HUES6 (cell line): Measurements from ENCODE around the gene HACD1.
A peak's percentile ranks its signal among the peaks of the same experiment; 100 is the strongest.

Source experiments
- H3K27ac ChIP-seq: 2 replicates; pipeline ENCODE4 v1.7.0; 2013; ENCODE audit warnings: low read depth, mild to moderate bottlenecking, low read length, inconsistent platforms
- H3K27me3 ChIP-seq: 2 replicates; pipeline ENCODE4 v1.6.1; 2013; ENCODE audit warnings: low read length; ENCODE audit not compliant: control insufficient read depth, insufficient read depth
- H3K36me3 ChIP-seq: 2 replicates; pipeline ENCODE4 v1.6.1; 2013; ENCODE audit warnings: low read length; ENCODE audit not compliant: control insufficient read depth, insufficient read depth
- H3K4me1 ChIP-seq: 2 replicates; pipeline ENCODE4 v1.6.1; 2013; ENCODE audit warnings: low read length; ENCODE audit not compliant: control insufficient read depth, insufficient read depth
- H3K4me3 ChIP-seq: 2 replicates; pipeline ENCODE4 v1.5.1; 2013; ENCODE audit warnings: low read depth, low read length
- H3K9ac ChIP-seq: one replicate; pipeline ENCODE4 v1.6.1; 2013; ENCODE audit warnings: mild to moderate bottlenecking, low read length
- H3K9me3 ChIP-seq: 2 replicates; pipeline ENCODE4 v1.6.1; 2013; ENCODE audit warnings: low read depth, low read length; ENCODE audit not compliant: control insufficient read depth, insufficient read depth

The HACD1 gene

GRCh38 chr10:17617031-17617911 is at the start of gene HACD1:
HACD1 (minus strand) TSS chr10:17617374; CDS start chr10:17617339, 35 bp downstream.
- Histone ChIP-seq H3K27me3 (no peaks in the 10 kb centered on the region), H3K36me3 (no peaks in the 10 kb centered on the region; the same call in 1 of the 2 replicates), H3K9me3 (no peaks in the 10 kb centered on the region), H3K9ac (peak within 1 kb of the TSS; percentile 93), H3K4me3 (peak within 1 kb of the TSS; percentile 91), H3K27ac (peak within 1 kb of the TSS; percentile 96; the same call in 1 of the 2 replicates), H3K4me1 (no peaks in the 10 kb centered on the region)

- peaks cover 15% of the 10 kb centered on the region for H3K4me1 ChIP-seq
- no peaks in the 10 kb centered on the region for H3K9me3 ChIP-seq
- H3K27ac ChIP-seq = no peak overlapping the region
- H3K9ac ChIP-seq = no peak overlapping the region
- H3K36me3 ChIP-seq = peaks cover 10% of the 10 kb centered on the region; the same call in 1 of the 2 replicates
- no peaks in the 10 kb centered on the region for H3K27me3 ChIP-seq
- no peak overlapping the region for H3K4me3 ChIP-seq
Observed at GRCh38 chr10:17665747-17666146, 48.6 kb upstream of the HACD1 start.

DNA sequence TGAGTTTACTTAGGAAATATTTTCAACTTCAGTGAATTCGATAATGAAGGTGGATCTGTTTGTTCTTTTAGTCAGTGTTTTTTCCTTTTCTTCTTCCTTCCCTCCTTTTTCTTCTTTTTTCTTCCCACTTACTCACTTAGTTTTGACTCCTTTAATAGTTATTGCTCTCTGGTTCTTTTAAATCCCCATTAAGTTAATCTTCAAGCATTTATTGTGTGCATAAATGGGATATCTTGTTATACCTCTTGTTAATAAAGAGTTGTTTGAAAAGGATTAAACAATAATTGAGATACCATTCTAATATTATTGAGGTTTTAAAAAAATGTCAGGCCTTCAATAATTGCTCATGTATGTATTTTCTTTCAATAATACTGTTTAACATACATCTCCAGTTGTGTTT is 46.3 kb upstream of the HACD1 start:
- H3K36me3 ChIP-seq = peaks cover 10% of the 10 kb centered on the region; the same call in 1 of the 2 replicates
- H3K4me1 ChIP-seq = peaks cover 5% of the 10 kb centered on the region; the same call in 1 of the 2 replicates
- no peak overlapping the region for H3K27ac ChIP-seq
- 0 out of 2 replicates have a peak, but pooled peaks cover 1% of the 10 kb centered on the region for H3K9me3 ChIP-seq
- H3K9ac ChIP-seq = no peak overlapping the region
- H3K27me3 ChIP-seq = no peaks in the 10 kb centered on the region
- no peak overlapping the region for H3K4me3 ChIP-seq

GRCh38 chr10:17662193-17663138 is 45.3 kb upstream of the HACD1 start:
- 0 out of 2 replicates have a peak, but pooled peaks cover 4% of the 10 kb centered on the region for H3K9me3 ChIP-seq
- H3K9ac ChIP-seq = no peak overlapping the region
- H3K27ac ChIP-seq = no peak overlapping the region
- peaks cover 5% of the 10 kb centered on the region; the same call in 1 of the 2 replicates for H3K4me1 ChIP-seq
- no peaks in the 10 kb centered on the region for H3K27me3 ChIP-seq
- peaks cover 10% of the 10 kb centered on the region; the same call in 1 of the 2 replicates for H3K36me3 ChIP-seq
- no peak overlapping the region for H3K4me3 ChIP-seq

- H3K9ac ChIP-seq = no peak overlapping the region
- peaks cover 8% of the 10 kb centered on the region for H3K9me3 ChIP-seq
- peaks cover 10% of the 10 kb centered on the region; the same call in 1 of the 2 replicates for H3K36me3 ChIP-seq
- no peak overlapping the region for H3K27ac ChIP-seq
- H3K27me3 ChIP-seq = no peaks in the 10 kb centered on the region
- peaks cover 5% of the 10 kb centered on the region; the same call in 1 of the 2 replicates for H3K4me1 ChIP-seq
- H3K4me3 ChIP-seq = no peak overlapping the region
Observed at GRCh38 chr10:17661510-17661909, 44.3 kb upstream of the HACD1 start.

GRCh38 chr10:17660921-17661320 is 43.7 kb upstream of the HACD1 start:
- H3K4me3 ChIP-seq = no peak overlapping the region
- no peak overlapping the region for H3K9ac ChIP-seq
- peaks cover 10% of the 10 kb centered on the region; the same call in 1 of the 2 replicates for H3K36me3 ChIP-seq
- H3K4me1 ChIP-seq = peaks cover 3% of the 10 kb centered on the region; the same call in 1 of the 2 replicates
- no peaks in the 10 kb centered on the region for H3K27me3 ChIP-seq
- no peak overlapping the region for H3K27ac ChIP-seq
- H3K9me3 ChIP-seq = peaks cover 13% of the 10 kb centered on the region

- no peak overlapping the region for H3K9ac ChIP-seq
- peaks cover 24% of the 10 kb centered on the region for H3K9me3 ChIP-seq
- peaks cover 10% of the 10 kb centered on the region; the same call in 1 of the 2 replicates for H3K36me3 ChIP-seq
- no peak overlapping the region for H3K27ac ChIP-seq
- no peak overlapping the region for H3K4me3 ChIP-seq
- no peaks in the 10 kb centered on the region for H3K27me3 ChIP-seq
- H3K4me1 ChIP-seq = no peaks in the 10 kb centered on the region
Observed at GRCh38 chr10:17659365-17659764, 42.2 kb upstream of the HACD1 start.

DNA sequence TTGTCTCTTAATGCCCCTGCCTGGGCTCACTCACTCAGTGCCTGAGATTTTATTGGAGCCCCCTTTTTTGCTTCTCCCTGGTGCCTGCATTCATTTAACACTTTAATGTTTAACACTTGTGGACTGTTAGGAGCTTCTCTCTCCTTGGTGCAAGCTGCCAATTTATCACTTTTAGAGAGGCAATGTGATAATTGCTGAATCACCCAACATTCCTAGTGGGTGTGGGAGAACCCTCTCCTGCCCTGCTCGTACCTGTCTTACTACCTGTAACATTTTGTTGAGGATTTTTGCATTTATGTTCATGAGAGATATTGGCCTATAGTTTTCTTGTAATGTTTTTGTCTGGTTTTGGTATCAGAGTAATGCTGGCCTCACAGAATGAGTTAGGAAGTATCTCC is 39.9 kb upstream of the HACD1 start:
- H3K36me3 ChIP-seq = peaks cover 11% of the 10 kb centered on the region; the same call in 1 of the 2 replicates
- no peaks in the 10 kb centered on the region for H3K4me1 ChIP-seq
- no peaks in the 10 kb centered on the region for H3K27me3 ChIP-seq
- no peak overlapping the region for H3K27ac ChIP-seq
- H3K4me3 ChIP-seq = no peak overlapping the region
- peaks cover 36% of the 10 kb centered on the region for H3K9me3 ChIP-seq
- H3K9ac ChIP-seq = no peak overlapping the region

DNA sequence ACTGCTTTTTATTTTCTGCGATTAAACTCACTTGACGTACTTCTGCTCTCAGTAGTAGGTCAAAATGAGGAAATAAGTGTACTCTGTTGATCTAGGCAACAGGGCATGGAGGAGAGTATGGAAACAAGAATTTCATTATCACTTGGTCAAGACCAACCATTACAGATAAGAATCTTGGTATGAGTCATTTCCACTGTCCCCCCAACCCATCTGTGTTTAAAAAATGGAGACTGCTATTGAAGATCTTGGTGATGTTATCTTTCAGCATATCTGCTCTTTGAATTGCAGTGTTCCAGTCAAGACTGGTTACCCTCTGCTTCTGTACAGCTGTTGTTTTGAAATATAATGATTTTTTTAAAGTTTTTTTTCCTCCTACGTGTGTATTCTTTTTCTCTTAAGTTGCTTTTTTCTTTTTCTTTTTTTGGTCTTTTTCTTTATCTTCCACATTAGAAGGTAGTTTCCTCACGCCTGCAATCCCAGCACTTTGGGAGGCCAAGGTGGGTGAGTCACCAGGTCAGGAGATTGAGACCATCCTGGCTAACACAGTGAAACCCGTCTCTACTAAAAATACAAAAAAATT is 38.5 kb upstream of the HACD1 start:
- H3K27ac ChIP-seq = no peak overlapping the region
- peaks cover 7% of the 10 kb centered on the region; the same call in 1 of the 2 replicates for H3K36me3 ChIP-seq
- H3K4me3 ChIP-seq = no peak overlapping the region
- peaks cover 3% of the 10 kb centered on the region; the same call in 1 of the 2 replicates for H3K4me1 ChIP-seq
- H3K27me3 ChIP-seq = no peaks in the 10 kb centered on the region
- H3K9me3 ChIP-seq = peaks cover 36% of the 10 kb centered on the region
- no peak overlapping the region for H3K9ac ChIP-seq

- peaks cover 36% of the 10 kb centered on the region for H3K9me3 ChIP-seq
- no peak overlapping the region for H3K4me3 ChIP-seq
- H3K36me3 ChIP-seq = peaks cover 7% of the 10 kb centered on the region; the same call in 1 of the 2 replicates
- H3K27me3 ChIP-seq = no peaks in the 10 kb centered on the region
- peaks cover 8% of the 10 kb centered on the region for H3K4me1 ChIP-seq
- no peak overlapping the region for H3K27ac ChIP-seq
- H3K9ac ChIP-seq = no peak overlapping the region
Observed at GRCh38 chr10:17655009-17655408, 37.8 kb upstream of the HACD1 start.
